Skeletal muscle cell (primary cell): Measurements from ENCODE around the gene PDZD4.
A peak's percentile ranks its signal among the peaks of the same experiment; 100 is the strongest.

ENCODE experiments used
- DNase-seq: peaks from one replicate; pipeline ENCODE4 v3.0.0-alpha.2; 2010; ENCODE audit warnings: low read depth
- H3K4me3 ChIP-seq: 2 replicates; pipeline ENCODE4 v1.5.1; 2011; ENCODE audit warnings: low read depth, mild to moderate bottlenecking, control low read depth, low read length, moderate library complexity

Gene PDZD4

GRCh38 chrX:153851981-153852380 is 21.6 kb upstream of the PDZD4 start:
- DNase-seq = no peak
- no peak overlapping the region for H3K4me3 ChIP-seq

DNA sequence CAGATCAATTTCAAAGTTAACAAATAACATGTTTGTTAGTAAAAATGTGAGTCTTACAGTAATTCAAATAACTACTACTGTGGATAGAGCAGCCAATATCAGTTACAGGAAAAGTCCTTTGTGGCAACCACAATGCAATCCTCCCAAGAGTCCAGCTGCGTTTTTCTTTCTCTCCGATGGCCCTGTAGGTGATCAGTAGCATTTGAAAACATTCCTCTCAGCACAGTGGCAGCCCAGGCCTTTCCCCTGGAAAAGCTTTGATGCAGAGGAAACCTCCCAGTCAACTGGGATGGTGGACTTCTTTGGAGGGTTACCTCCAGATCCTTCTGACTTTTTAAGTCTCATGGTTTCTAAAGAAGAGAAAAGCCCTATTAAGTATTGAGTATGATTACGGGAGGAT is 18.0 kb upstream of the PDZD4 start:
- DNase-seq = no peak
- no peak overlapping the region for H3K4me3 ChIP-seq

DNA sequence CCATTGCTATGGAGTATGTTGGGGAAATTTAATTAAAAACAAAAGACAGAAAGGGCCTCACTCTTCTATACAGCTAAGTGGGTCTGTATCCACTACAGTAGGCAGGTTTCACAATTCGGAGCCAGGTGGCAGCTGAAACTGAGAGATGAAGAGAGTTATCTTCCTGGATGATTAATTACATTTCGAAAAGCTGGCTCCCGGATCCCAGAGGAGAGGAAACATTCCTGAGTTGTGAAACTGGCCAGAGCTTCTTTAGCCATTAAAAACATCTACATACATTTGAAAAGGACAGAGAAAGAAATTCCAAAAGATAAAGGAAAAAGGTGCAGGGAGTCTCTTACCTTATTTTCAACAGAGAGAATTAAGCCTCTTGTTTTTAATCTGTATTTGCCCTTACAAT is 15.5 kb upstream of the PDZD4 start:
- no peak overlapping the region for H3K4me3 ChIP-seq
- DNase-seq = no peak

GRCh38 chrX:153845195-153845594 is 14.9 kb upstream of the PDZD4 start:
- H3K4me3 ChIP-seq = no peak overlapping the region
- DNase-seq = no peak

GRCh38 chrX:153844509-153845082 is 14.3 kb upstream of the PDZD4 start:
- DNase-seq = no peak
- no peak overlapping the region for H3K4me3 ChIP-seq

- H3K4me3 ChIP-seq = no peak overlapping the region
- no peak for DNase-seq
Observed at GRCh38 chrX:153836921-153837320, 6.6 kb upstream of the PDZD4 start.

DNA sequence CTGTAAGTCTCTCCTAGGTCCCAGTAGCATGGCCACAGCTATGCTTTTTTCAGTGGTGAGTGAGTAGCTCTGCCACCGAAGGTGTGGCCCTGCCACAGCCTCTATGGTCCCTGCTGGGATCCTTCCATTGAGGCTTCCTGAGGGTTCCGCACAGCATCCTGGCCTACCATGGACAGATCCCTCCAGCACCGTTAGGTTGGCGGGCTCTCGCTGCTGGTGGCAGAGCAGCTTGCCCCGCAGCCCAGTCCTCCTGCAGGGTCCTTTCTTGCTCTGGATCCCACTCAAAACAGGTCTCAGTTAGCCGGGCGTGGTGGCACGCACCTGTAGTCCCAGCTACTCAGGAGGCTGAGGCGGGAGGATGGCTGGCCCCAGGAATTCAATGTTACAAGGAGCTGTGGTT is 2.4 kb upstream of the PDZD4 start:
- no peak for DNase-seq
- H3K4me3 ChIP-seq = no peak overlapping the region

- no peak for DNase-seq
- H3K4me3 ChIP-seq = no peak overlapping the region
Observed at GRCh38 chrX:153831429-153832150, 1.2 kb upstream of the PDZD4 start.

DNA sequence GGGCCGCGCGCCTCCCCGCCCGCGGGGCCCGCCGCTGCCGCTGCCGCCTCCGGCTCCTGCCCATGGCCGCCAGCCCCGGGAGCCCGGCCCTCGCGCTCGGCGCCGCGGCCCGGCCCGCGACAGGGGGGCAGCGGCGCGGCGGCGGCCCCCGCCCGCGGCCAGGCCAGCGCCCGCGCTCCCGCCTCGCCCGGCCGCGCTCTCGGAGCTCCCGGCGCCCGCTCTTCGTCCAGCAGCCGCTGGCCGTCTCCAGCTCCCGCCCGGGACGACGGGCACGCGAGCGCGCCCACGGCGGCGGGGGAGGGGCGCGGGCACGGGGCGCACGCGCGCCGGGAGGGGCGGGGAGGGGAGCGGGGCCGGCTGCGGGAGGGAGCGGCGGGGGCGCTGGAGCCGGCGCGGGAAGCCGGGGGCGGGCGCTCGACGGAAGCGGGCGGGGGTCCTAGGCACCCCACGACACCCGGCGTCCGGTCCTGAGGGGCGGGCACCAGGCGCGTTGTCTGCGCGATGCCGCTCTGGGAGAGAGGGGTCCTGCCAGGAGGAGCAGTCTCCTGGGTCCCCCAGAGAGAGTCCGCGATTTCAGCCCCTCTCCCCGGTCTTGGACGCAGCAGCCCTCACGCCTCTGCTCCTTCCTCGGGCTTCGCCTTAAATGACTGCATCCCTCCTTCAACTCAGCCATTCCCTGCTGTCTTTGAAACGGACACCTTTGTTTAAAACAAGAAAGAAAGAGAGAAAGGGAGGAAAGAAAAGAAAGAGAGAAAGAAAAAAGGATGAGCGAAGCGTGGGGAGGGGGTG is 490 bp upstream of the PDZD4 start:
- no peak for DNase-seq
- no peak overlapping the region for H3K4me3 ChIP-seq

DNA sequence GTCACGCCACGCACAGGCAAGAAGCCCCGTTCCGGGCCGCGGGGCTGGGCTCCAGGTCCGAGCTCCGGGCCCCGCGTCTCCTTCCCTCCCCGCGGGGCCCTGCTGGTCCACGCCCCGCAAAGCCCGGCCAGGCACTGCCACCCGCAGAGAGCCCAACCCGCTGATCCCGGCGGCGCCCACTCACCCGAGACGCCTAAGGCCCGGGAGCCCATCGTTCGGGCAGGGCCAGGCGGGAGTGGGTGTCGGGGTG is 870 bp downstream of the PDZD4 start:
- no peak overlapping the region for H3K4me3 ChIP-seq
- DNase-seq = no peak

DNA sequence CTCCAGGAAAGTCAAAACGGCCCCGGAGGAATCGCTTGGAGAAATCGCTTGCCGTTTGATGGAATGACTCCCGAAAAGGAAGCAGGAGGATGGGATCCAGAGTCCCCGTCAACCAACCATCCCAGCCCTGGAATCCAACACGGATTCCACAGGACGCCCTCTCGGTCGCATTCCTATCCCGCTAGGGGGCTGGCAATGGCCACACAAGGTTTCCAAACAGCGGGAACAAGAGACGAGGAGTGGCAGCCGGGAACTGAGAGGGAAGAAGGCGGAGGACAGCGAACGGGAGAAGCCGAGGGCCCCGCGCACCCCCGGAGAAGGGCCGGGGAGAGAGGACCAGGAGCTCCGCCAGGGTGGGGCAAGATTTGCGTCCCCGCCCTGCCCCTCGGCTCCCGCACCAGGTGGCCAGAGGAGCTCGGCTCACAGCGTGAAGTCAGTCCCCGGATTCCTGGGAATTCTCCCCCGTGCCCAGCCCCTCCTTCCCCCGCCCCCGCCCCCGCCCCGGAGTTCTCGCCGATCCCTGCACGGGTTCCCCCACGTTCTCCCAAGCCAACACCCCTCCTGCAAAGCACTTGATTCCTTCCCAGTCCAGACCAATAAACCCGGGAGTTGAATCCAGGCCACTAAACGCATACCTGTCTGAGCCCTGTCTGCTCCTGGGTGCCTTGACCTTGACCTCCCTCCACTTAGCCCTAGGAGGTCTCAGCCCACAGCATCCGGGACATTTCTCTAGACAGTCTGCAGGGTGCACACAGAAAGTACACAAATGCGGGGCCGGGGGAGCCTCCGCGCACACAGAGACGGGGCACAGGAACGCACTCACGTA is 1.4 kb downstream of the PDZD4 start:
- H3K4me3 ChIP-seq = no peak overlapping the region
- DNase-seq = no peak

DNA sequence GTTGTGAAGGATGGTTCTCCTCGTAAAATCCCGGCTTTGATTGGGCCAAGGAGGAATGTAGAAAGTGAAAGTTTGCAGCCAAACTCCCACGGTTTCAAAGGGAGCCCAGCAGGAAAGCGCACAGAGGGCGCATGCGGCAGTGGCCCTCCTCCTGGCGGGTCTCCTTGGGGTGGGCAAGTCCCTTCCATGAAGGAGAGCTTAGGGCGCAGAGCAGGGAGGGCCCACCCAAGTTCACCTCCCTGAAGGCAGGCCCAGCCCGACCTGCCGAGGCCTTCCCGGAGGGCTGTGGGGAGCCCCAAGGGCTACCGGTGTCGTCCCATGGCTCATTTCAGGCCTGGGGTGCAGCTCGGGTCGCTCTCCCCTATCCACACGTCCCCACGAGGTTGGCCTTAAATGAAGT is 2.0 kb downstream of the PDZD4 start:
- no peak overlapping the region for H3K4me3 ChIP-seq
- DNase-seq = no peak

GRCh38 chrX:153827903-153828302 is 2.4 kb downstream of the PDZD4 start:
- no peak overlapping the region for H3K4me3 ChIP-seq
- no peak for DNase-seq

DNA sequence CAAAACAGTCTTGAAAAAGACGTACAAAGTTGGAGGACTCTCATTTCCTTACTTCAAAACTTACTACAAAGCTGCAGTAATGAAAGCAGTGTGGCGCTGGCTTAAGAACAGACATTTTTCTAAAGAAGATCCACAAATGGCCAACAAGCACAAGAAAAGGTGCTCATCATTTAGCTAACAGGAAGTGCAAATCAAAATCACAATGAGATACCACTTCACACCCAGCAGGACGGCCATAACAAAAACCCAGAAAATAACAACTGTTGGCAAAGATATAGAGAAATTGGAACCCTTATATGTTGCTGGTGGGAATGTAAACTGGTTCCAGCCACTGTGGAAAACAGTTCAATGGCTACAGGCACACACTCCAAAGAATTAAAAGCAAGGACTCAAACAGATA is 3.3 kb downstream of the PDZD4 start:
- H3K4me3 ChIP-seq = no peak overlapping the region
- DNase-seq = no peak

- no peak overlapping the region for H3K4me3 ChIP-seq
- DNase-seq = no peak
Observed at GRCh38 chrX:153825042-153825441, 5.3 kb downstream of the PDZD4 start.

DNA sequence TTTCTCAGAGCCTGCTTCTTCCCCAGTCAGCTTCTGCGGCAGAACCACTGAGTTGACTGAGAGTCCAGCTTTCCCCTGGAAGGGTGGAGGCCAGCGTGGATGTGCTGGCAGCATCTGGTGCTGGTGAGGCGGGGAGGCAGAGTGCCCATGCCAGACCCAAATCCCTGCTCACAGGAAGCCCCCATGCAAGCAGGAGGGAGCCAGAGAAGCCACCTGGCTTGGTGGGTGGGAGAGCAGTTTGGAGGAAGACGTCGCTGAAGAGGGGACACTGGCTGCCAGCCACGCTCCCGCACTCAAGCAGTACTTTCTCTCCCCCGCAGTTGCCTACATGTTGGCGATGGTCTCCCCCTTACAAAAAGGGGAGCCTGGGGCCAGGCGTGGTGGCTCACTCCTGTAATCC is 6.0 kb downstream of the PDZD4 start:
- no peak for DNase-seq
- H3K4me3 ChIP-seq = no peak overlapping the region

DNA sequence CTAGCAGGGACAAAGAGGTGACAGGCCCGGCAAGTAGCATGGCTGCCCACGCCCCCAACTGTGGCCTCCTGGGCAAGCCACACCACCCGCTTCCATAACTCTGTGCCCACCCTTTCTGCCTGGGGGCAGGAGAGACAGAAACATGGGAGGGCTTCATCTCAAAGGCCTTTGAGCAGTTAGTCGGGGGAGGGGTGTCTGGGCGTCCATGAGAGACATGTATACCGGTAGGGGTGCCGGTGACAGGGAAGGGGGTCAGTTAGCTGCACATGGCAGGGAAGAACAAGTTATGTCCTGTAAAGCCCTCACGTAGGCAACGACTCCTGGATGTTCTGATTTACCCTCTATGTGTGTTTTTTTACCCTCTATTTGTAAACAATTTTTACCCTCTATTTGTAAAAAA is 9.3 kb downstream of the PDZD4 start:
- DNase-seq = no peak
- H3K4me3 ChIP-seq = no peak overlapping the region

GRCh38 chrX:153820601-153821000 is 9.7 kb downstream of the PDZD4 start:
- DNase-seq = no peak
- no peak overlapping the region for H3K4me3 ChIP-seq

- no peak for DNase-seq
- H3K4me3 ChIP-seq = peak overlapping the region; percentile 32
Observed at GRCh38 chrX:153819384-153820040, 10.8 kb downstream of the PDZD4 start.
